Stimulated activated effector memory CD8-positive, alpha-beta T cell treated with anti-CD3 and anti-CD28 coated beads, Interleukin-12 subunit alpha, Interleukin-12 subunit beta, amount 100 ng/mL, for 72 hours (primary cell): Measurements from ENCODE around the gene LRRIQ3.
"Not testable (repeated sequence)": the region's sequence is repeated elsewhere in the genome, so short reads cannot be mapped to it uniquely, and the experiment has no call there.

Experiments
- ATAC-seq: fragments of 150-1000 bp; cut with Tn5 transposase; 2 replicates; pipeline ENCODE4 v1.10.0; 2021
- DNase-seq, 2 donors: peaks; one replicate each; pipeline ENCODE4 v3.0.0; 2021 to 2022; ENCODE audit warnings: low spot score in 2 of 2
- H3K27ac Mint-ChIP-seq: one replicate; pipeline ENCODE4 v1.8.0; 2022; ENCODE audit warnings: mild to moderate bottlenecking, mixed read lengths
- H3K36me3 Mint-ChIP-seq: one replicate; pipeline ENCODE4 v1.8.0; 2022; ENCODE audit warnings: mild to moderate bottlenecking, mixed read lengths
- H3K4me1 Mint-ChIP-seq: one replicate; pipeline ENCODE4 v1.8.0; 2022; ENCODE audit warnings: mixed read lengths
- H3K4me3 Mint-ChIP-seq: one replicate; pipeline ENCODE4 v1.8.0; 2022; ENCODE audit warnings: mild to moderate bottlenecking, mixed read lengths
- H3K9me3 Mint-ChIP-seq: one replicate; pipeline ENCODE4 v1.8.0; 2022; ENCODE audit warnings: mixed read lengths

LRRIQ3 gene

DNA sequence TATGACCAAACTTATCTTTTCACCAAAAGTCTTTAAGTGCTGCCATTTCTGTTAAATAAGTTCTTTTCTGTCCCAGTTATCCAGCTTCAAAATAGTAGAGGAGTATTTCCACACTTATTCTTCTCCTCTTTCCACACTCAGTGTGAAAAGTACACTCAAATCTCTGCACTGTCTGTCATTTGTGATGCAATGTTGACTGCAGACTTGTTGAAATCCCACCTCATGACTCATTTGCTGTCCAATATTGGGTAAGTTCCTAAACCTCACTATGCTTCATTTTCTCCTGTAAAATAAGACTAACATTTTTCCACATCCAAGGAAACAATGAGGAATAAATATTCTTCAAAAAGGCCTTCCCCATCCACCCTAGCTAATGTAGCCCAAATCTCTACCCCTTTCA, 17.5 kb downstream of the LRRIQ3 start:
- Mint-ChIP-seq H3K27ac (no peak overlapping the region), H3K36me3 (no peaks in the 10 kb centered on the region), H3K9me3 (no peaks in the 10 kb centered on the region), H3K4me1 (no peaks in the 10 kb centered on the region), H3K4me3 (no peak overlapping the region)
- no peak for DNase-seq
- no peak for ATAC-seq

DNA sequence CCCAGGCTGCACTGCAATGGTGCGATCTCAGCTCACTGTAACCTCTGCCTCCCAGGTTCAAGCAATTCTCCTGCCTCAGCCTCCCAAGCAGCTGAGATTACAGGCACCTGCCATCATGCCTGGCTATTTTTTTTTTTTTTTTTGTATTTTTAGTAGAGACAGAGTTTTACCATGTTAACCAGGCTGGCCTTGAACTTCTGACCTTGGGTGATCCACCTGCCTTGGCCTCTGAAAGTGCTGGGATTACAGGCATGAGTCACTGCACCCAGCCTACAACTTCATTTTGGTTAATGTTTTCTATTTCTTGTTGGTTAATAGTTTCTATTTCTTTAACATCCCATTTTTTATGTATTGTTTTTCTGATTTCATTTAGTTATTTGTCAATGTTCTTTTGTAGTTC, 23.6 kb downstream of the LRRIQ3 start:
- peaks cover 17% of the 10 kb centered on the region for H3K9me3 Mint-ChIP-seq
- not testable (repeated sequence) for H3K4me3 Mint-ChIP-seq, H3K4me1 Mint-ChIP-seq, ATAC-seq, DNase-seq, H3K36me3 Mint-ChIP-seq, H3K27ac Mint-ChIP-seq

DNA sequence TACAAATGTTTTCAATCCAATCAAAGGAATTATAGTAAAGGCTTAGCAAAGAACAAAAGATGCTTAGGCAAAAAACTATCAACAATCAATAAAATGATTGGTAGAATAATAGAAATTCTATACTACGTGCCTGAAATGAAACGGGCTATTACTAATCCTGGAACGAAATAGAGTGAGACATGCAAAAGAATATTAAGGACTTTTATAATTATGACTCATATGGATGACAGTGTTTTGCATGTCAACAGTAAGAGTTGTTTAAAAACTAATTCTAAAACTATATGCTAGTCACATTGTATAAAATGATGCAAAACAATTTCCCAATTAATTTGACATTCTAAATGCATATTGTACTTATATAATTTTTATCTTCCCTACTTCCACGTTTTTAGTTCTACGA, 35.6 kb downstream of the LRRIQ3 start:
- DNase-seq, result no peak
- Mint-ChIP-seq H3K36me3 (no peaks in the 10 kb centered on the region), H3K27ac (no peak overlapping the region), H3K9me3 (peaks cover 4% of the 10 kb centered on the region), H3K4me3 (no peak overlapping the region), H3K4me1 (no peaks in the 10 kb centered on the region)
- no peak for ATAC-seq

DNA sequence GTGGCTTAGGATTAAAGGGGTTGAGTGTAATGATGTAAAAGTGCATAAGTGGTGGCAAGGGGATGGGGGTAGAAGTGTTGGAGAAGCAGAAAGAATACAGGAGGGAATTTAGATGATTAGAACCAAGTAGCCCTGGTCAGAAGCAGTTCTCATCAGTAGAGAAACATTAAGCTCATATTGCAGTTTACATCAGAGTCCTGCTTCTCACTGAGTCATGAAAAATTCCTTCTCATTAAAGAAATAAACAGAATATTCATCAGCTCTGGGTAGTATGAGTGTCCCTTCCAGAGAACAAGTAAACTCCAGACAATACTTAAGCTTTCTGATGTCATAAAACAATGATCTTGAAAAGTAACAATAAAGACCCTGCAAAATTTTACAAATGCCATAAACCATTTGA, 36.5 kb downstream of the LRRIQ3 start:
- ATAC-seq, result no peak
- no peak overlapping the region for H3K27ac Mint-ChIP-seq
- no peak for DNase-seq
- no peaks in the 10 kb centered on the region for H3K4me1 Mint-ChIP-seq
- H3K4me3 Mint-ChIP-seq, result no peak overlapping the region
- peaks cover 3% of the 10 kb centered on the region for H3K9me3 Mint-ChIP-seq
- H3K36me3 Mint-ChIP-seq, result no peaks in the 10 kb centered on the region

DNA sequence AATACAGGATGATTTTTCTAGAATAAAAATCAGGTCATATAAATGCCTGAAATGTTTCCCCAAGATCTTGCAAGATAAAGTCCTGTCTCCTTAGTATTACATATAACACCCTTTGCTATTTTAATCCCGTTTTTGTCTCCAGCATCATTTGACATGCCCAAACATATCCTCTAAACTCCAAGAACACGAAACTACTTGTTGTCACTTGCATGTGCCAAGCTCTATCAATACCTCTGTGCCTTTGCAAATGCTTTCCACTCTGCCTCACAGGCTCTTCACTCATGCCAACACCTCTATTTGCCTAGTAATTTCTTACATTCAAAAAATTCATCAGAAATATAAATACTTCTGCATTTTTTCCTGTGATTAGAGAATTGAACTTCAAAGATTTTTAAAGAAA, 37.9 kb downstream of the LRRIQ3 start:
- Mint-ChIP-seq H3K27ac (no peak overlapping the region), H3K4me1 (no peaks in the 10 kb centered on the region), H3K4me3 (no peak overlapping the region), H3K9me3 (no peaks in the 10 kb centered on the region), H3K36me3 (no peaks in the 10 kb centered on the region)
- no peak for ATAC-seq
- DNase-seq, result no peak

DNA sequence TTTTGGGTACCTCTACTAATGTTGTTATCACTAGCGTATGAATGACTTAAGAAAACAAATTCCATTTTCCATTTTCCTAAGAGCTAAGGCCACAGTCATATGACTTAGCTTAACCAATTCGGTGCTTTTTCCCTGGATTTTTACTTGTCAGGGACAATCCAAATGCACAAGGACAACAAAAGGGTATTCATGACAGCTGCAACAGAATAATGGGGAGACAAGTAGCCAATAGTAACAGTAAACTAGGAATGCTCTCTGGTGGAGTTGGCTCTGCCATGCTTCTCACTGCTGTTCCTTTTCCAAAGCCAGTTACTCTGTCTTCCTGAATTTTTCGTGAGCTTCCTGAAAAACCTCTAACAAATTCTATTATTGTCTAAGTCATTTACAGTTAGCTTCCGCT, 52.9 kb downstream of the LRRIQ3 start:
- H3K36me3 Mint-ChIP-seq, result no peaks in the 10 kb centered on the region
- ATAC-seq (no peak), DNase-seq (no peak)
- H3K27ac Mint-ChIP-seq, result no peak overlapping the region
- H3K4me1 Mint-ChIP-seq, result no peaks in the 10 kb centered on the region
- H3K9me3 Mint-ChIP-seq, result peaks cover 2% of the 10 kb centered on the region
- H3K4me3 Mint-ChIP-seq, result no peak overlapping the region

DNA sequence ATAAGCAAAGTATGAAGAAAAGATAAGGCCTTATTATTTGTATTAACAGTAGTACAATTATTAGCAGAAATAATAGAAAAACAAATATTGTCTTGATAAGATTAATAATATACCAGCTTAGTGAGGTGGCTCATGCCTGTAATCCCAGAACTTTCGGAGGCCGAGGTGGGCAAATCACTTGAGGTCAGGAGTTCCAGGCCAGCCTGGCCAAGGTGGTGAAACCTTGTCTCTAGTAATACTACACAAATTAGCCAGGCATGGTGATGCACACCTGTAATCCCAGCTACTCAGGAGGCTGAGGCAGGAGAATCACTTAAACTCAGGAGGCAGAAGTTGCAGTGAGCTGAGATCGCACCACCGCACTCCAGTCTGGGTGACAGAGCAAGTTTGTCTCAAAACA, 80.6 kb downstream of the LRRIQ3 start:
- ATAC-seq, H3K36me3 Mint-ChIP-seq, H3K27ac Mint-ChIP-seq, H3K4me3 Mint-ChIP-seq, H3K4me1 Mint-ChIP-seq, DNase-seq, H3K9me3 Mint-ChIP-seq: not testable (repeated sequence)

DNA sequence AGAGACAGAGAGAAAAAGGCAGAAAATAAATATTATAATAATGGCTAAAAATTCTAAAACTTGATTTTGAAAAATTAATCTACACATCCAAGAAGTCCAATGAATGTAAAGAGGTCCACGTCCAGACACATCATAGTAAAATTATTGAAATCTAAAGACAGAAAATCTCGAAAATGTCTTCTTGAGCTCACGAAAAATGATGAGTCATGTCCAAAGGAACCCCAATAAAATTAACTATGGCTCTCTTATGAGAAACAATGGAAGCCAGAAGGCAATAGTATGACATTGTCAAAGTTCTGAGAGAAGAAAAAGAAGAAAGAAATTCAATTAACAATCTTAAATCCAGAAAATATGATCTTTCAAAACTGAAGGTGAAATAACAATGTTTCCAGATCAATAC, 84.6 kb downstream of the LRRIQ3 start:
- no peaks in the 10 kb centered on the region for H3K36me3 Mint-ChIP-seq
- ATAC-seq, result no peak
- no peak for DNase-seq
- no peak overlapping the region for H3K4me3 Mint-ChIP-seq
- no peaks in the 10 kb centered on the region for H3K4me1 Mint-ChIP-seq
- H3K27ac Mint-ChIP-seq, result no peak overlapping the region
- peaks cover 2% of the 10 kb centered on the region for H3K9me3 Mint-ChIP-seq

DNA sequence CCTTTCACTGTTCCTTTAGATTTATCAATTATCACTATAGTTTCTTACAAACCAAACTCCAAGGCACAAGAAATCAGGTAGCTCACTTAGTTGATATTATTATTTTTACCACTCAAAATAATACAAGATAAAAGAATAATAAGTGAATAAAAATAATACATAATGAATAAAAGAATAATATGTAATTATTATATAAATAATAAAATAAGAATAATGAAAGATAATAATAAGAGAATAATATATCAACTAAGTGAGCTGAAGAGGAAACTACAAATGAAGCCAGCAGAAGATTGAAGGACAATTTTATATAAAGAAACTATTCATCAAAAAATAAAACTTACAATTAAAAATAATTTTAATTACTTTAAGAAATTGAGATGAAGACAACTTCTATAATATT, 90.6 kb downstream of the LRRIQ3 start:
- Mint-ChIP-seq H3K27ac (no peak overlapping the region), H3K4me1 (no peaks in the 10 kb centered on the region), H3K4me3 (no peak overlapping the region), H3K36me3 (no peaks in the 10 kb centered on the region), H3K9me3 (peaks cover 5% of the 10 kb centered on the region)
- ATAC-seq, result no peak
- no peak for DNase-seq

DNA sequence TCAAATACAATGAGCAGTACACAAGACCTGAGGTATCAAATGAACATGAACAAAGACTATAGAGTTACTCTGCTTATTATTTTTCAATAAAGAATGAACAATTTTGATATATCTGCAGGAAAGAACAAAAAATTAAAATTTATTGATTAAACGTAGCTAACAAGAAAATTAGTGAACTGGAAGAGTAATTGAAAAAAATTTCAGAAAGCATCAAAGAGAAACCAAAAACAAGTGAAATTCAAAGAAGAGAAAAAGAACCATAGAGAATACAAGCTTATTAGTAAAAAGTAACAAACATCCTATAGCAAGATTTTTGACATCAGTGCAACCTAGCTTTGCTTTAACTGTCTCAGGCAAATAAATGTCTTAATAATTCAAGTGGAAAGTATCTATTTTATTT, 106.6 kb downstream of the LRRIQ3 start:
- DNase-seq (no peak), ATAC-seq (no peak)
- Mint-ChIP-seq H3K9me3 (peaks cover 8% of the 10 kb centered on the region), H3K27ac (no peak overlapping the region), H3K4me3 (no peak overlapping the region), H3K4me1 (no peaks in the 10 kb centered on the region), H3K36me3 (no peaks in the 10 kb centered on the region)

DNA sequence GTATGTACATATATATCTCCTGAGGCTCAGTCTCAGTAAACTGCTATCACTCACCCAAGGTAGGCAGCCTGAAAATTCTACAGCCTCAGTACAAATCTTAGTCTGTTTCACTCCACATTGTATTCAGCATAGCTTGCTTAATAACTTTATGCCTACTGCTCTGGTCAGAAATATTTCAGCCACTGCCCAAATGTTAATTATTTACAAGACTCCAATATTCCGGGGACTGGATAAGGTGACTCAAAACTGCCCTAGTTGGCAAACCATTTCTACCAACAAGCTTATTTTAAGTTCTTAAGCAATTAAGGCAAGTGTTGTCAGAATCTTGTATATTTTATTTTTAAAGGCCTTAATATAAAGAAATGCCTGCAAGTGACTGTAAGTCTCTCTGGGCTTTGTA, 114.8 kb downstream of the LRRIQ3 start:
- Mint-ChIP-seq H3K27ac (no peak overlapping the region), H3K4me1 (no peaks in the 10 kb centered on the region), H3K9me3 (no peaks in the 10 kb centered on the region), H3K36me3 (no peaks in the 10 kb centered on the region), H3K4me3 (no peak overlapping the region)
- DNase-seq (no peak), ATAC-seq (no peak)

DNA sequence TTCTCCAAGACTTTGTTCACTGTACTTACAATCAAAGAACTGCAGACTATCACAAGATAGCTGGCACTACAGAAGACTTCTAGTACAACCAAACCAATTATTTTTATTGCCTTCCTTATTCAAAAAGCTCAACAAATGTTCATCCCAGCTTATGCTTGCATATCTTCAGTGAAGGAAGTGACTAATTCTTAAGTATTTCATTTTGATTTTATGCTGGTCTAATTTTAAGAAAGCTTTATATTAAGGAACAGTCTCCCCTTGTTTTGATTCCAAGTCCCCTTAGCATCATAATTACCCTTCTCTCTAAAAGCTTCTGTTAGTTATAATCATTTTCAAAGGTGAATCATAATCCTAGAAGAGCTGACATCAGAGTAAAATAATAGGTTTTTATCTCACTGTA, 132.9 kb downstream of the LRRIQ3 start:
- Mint-ChIP-seq H3K9me3 (peaks cover 8% of the 10 kb centered on the region), H3K4me1 (no peaks in the 10 kb centered on the region), H3K36me3 (no peaks in the 10 kb centered on the region), H3K27ac (no peak overlapping the region), H3K4me3 (no peak overlapping the region)
- DNase-seq, result no peak
- ATAC-seq, result no peak

DNA sequence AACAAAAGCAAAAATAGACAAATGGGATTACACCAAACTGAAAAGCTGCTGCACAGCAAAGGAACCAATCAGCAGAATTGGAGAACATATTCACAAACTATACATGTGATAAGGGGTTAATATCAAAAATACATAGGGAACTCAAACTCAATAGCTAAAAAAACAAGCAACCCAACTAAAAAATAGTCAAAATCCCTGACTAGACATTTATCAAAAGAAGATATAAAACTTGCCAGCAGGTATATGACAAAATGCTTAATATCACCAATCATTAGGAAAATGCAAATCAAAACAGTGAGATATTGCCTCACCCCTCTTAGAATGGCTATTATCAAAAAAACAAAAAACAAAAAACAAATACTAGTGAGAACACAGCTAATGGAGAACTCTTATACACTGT, 140.3 kb downstream of the LRRIQ3 start:
- Mint-ChIP-seq H3K27ac (no peak overlapping the region), H3K4me3 (no peak overlapping the region), H3K9me3 (peaks cover 11% of the 10 kb centered on the region), H3K4me1 (no peaks in the 10 kb centered on the region), H3K36me3 (no peaks in the 10 kb centered on the region)
- DNase-seq, result no peak
- ATAC-seq, result no peak

DNA sequence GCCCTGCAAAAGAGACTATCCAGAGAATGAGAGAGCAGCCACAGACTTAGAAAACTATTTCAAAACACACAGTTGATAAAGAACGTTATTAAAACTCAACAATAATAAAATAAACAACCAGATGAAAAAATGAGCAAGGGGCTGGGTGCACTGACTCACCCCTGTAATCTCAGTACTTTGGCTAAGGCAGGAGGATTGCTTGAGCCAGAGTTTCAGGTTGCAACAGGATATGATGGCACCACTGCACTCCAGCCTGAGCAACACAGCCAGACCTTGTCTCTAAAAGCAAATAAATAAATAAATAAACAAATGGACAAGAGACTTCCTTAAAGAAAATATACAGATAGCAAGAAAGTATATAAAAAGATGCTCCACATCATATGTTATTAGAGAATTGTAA, 144.6 kb downstream of the LRRIQ3 start:
- Mint-ChIP-seq H3K27ac (no peak overlapping the region), H3K4me3 (no peak overlapping the region), H3K9me3 (peaks cover 3% of the 10 kb centered on the region), H3K4me1 (no peaks in the 10 kb centered on the region), H3K36me3 (no peaks in the 10 kb centered on the region)
- ATAC-seq (no peak), DNase-seq (no peak)

DNA sequence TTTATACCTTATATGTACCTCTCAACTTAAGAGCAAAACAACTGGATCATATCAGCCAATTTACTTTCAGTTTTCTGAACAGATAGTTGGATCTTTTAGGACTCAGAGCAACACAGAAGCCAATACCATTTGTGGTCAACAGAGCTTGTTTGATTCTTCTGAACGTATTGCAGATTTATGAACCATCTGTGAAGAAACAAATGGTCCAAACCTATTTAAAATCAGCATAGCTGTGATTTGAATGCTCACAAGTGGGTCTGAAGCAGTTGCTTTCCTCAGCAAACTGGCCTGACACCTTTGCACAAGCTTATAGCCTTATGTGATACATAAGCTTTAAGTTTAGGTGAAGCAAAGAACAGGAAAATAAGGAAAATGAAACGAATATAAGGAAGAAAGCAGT, 147.6 kb downstream of the LRRIQ3 start:
- DNase-seq, result no peak
- no peaks in the 10 kb centered on the region for H3K4me1 Mint-ChIP-seq
- no peaks in the 10 kb centered on the region for H3K9me3 Mint-ChIP-seq
- H3K4me3 Mint-ChIP-seq, result no peak overlapping the region
- H3K36me3 Mint-ChIP-seq, result no peaks in the 10 kb centered on the region
- H3K27ac Mint-ChIP-seq, result no peak overlapping the region
- ATAC-seq, result no peak

DNA sequence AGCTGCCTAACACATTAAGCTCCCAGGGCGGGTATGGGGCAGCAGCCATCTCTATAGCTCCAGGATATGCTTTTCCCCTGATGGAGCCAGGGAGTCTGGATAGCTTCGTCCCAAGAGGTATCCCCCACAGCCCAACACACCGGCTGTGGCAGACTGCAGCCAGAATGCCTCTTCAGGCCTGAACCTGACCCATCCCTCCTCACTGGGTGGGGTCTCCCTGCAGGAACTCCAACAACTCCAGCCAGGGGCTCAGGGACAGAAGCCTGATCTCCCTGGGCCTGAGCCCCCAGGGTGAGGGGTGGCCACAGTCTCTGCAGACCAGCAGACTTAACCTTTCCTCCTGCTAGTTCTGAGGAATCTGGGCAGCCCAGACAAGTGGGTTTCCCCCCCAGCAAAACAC, 159.9 kb downstream of the LRRIQ3 start:
- Mint-ChIP-seq H3K36me3 (no peaks in the 10 kb centered on the region), H3K4me3 (no peak overlapping the region), H3K27ac (no peak overlapping the region), H3K4me1 (no peaks in the 10 kb centered on the region), H3K9me3 (peaks cover 5% of the 10 kb centered on the region)
- ATAC-seq (peak; percentile 32), DNase-seq (no peak)

DNA sequence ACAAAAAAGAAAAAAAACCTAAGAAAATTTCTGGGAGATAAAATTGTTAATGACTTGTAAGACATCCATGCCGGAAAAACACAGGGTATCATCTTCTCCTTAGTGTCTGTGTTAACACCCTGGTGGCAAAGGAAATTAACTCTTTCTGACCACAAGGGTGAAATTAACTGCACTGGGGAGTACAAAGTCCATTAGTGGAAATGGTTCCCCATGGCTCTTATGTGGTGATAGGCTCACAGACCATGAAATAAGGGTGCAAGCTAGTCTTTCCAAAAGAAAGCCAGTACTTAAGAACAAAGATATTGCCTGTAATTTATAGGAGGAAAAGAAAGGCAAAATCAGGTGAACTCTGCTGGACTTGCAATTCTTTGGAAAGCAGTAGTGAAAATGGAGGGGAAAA, 185.4 kb downstream of the LRRIQ3 start:
- Mint-ChIP-seq H3K4me1 (peaks cover 8% of the 10 kb centered on the region), H3K27ac (no peak overlapping the region), H3K9me3 (peaks cover 2% of the 10 kb centered on the region), H3K4me3 (no peak overlapping the region), H3K36me3 (no peaks in the 10 kb centered on the region)
- DNase-seq, result no peak
- no peak for ATAC-seq
